ENCODE measurements around the gene GAL3ST1. TPM values are rescaled to one million over a fixed set of nuclear protein-coding genes. Genes with fewer than 3 reads are reported as not detected.

Gene GAL3ST1
- total and polyA plus RNA-seq, 10 of the 15 experiments (the other 5 are each of a cell fraction or from before 2014, with no cell fraction given): not detected

DNA sequence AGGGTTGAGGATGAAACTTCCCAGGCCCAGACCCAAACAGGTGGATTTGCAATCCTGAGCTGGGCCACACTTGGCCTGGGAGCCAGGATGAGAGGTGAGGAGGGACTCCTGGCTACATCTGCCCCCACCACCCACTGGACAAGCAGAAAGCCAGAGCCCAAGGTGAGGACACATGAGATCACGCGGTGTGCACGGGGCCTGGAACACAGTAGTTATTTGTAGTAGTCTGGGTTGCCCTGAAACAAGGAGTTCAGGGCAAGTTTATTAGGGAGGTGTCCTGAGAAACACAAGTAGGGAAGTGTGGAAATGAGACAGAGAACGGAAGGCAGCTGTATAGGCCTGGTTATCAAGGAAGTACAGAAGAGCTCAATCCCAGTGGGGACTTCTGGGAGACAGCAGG is 27.3 kb downstream of the GAL3ST1 start (continued):
- TF ChIP-seq, protein P1, sequence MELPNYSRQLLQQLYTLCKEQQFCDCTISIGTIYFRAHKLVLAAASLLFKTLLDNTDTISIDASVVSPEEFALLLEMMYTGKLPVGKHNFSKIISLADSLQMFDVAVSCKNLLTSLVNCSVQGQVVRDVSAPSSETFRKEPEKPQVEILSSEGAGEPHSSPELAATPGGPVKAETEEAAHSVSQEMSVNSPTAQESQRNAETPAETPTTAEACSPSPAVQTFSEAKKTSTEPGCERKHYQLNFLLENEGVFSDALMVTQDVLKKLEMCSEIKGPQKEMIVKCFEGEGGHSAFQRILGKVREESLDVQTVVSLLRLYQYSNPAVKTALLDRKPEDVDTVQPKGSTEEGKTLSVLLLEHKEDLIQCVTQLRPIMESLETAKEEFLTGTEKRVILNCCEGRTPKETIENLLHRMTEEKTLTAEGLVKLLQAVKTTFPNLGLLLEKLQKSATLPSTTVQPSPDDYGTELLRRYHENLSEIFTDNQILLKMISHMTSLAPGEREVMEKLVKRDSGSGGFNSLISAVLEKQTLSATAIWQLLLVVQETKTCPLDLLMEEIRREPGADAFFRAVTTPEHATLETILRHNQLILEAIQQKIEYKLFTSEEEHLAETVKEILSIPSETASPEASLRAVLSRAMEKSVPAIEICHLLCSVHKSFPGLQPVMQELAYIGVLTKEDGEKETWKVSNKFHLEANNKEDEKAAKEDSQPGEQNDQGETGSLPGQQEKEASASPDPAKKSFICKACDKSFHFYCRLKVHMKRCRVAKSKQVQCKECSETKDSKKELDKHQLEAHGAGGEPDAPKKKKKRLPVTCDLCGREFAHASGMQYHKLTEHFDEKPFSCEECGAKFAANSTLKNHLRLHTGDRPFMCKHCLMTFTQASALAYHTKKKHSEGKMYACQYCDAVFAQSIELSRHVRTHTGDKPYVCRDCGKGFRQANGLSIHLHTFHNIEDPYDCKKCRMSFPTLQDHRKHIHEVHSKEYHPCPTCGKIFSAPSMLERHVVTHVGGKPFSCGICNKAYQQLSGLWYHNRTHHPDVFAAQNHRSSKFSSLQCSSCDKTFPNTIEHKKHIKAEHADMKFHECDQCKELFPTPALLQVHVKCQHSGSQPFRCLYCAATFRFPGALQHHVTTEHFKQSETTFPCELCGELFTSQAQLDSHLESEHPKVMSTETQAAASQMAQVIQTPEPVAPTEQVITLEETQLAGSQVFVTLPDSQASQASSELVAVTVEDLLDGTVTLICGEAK (IDR thresholded peaks at IDR 0.05; ENCODE audit: borderline replicate concordance): no peak
- TF ChIP-seq SMC3 (IDR thresholded peaks at IDR 0.05; ENCODE audit: borderline replicate concordance, low read length): no peak
- no peak for TF ChIP-seq MYB (IDR thresholded peaks at IDR 0.05; ENCODE audit: borderline replicate concordance, low read depth, low read length)
- TF ChIP-seq HCFC1 (IDR thresholded peaks at IDR 0.05; ENCODE audit: low read length): no peak
- TF ChIP-seq ZNF274 (IDR thresholded peaks at IDR 0.05; ENCODE audit: insufficient read depth, insufficient read length): no peak
- TF ChIP-seq HDGF (IDR thresholded peaks at IDR 0.05): no peak

DNA sequence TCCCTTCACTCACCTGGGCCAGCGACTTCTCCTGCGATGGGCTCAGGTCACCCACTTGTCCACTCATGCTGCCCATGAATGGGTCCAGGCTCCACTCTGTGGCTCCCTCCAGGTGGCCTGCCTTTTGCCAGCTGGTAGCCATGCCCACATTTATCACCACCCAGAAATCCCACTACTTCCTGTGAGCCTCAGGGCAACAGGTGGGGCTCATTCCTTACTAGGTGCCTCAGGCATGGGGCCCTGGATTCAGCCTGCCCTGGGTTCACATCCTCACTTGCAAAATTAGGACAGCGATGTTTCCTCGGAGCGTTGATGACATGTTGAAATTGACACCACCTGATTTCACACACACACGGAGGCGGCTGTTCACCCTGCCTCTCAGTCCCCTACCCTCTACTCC is 27.8 kb downstream of the GAL3ST1 start, which contains the start of gene SEC14L6:
SEC14L6 (minus strand) TSS at position 126 of the 400 bp plus-strand sequence; CDS start at position 67, 59 bp downstream.
- Histone ChIP-seq H3K4me1 (ENCODE audit: control insufficient read depth, insufficient read depth, low read length) (no peaks in the 10 kb centered on the region), H3K4me2 (ENCODE audit: control insufficient read depth, insufficient read depth) (no peak within 1 kb of the TSS), H3K27me3 (replicated peaks in 1 of 2; ENCODE audit: control insufficient read depth in 2 of 2, insufficient read depth in 2 of 2, low read length in 1 of 2) (peaks cover 9 to 11% of the 10 kb centered on the region in 2 experiments), H3K79me2 (ENCODE audit: control insufficient read depth, insufficient read depth, low read length) (no peaks in the 10 kb centered on the region), H3K9ac (ENCODE audit: control insufficient read depth, insufficient read depth, low read length) (no peak within 1 kb of the TSS), H3K36me3 (ENCODE audit: control insufficient read depth in 2 of 2, insufficient read depth in 2 of 2, low read length in 1 of 2) (no peaks in the 10 kb centered on the region), H3K27ac (ENCODE audit: control insufficient read depth, insufficient read depth) (no peak within 1 kb of the TSS), H3K9me3 (replicated peaks; ENCODE audit: control insufficient read depth, insufficient read depth, low read length) (no peaks in the 10 kb centered on the region), H4K20me1 (ENCODE audit: control insufficient read depth, insufficient read depth) (no peaks in the 10 kb centered on the region), H3K4me3 (no peak within 1 kb of the TSS), H2AFZ (ENCODE audit: control insufficient read depth, low read depth, low read length) (no peak within 1 kb of the TSS)
- FAIRE-seq (no peak), ATAC-seq (no peak), DNase-seq (ENCODE audit: low read depth, low spot score) (no peak)
- ChIA-PET SMC1A (ENCODE audit: uncharacterized antibody, unreplicated experiment) (no interaction called here), CTCF (no interaction called here), RAD21 (ENCODE audit: unreplicated experiment) (interaction anchor here (0.6 kb wide), 1 partner anchor 48 kb away, joined by 3 read pairs; no protein-coding TSS in a partner anchor), POLR2A (interaction anchor here (0.7 kb wide), 1 partner anchor 891 kb away, joined by 3 read pairs; no protein-coding TSS in a partner anchor)
- in situ Hi-C loops (cut with MboI): no loop called here
- intact Hi-C loops (cut with micrococcal nuclease; ENCODE audit: unreplicated experiment): no loop called here
- BruUV-seq (replicated peaks): no TSS peak
- 81% methylated on average over 7 of the region's 7 CpGs for WGBS (ENCODE audit: insufficient coverage, insufficient replicate concordance, low lambda C conversion rate, missing lambda C conversion rate)
- TF ChIP-seq ZBTB4 (CRISPR knock-in tag; IDR thresholded peaks at IDR 0.05) (no peak), YY1 (IDR thresholded peaks at IDR 0.05; ENCODE audit: low read depth, low read length) (no peak), HDAC6 (IDR thresholded peaks at IDR 0.05; ENCODE audit: unreplicated experiment) (no peak), SMAD1 (IDR thresholded peaks at IDR 0.05; ENCODE audit: low read depth, partially characterized antibody) (no peak), KLF5 (IDR thresholded peaks at IDR 0.05; ENCODE audit: partially characterized antibody) (no peak), SRF (IDR thresholded peaks at IDR 0.05; ENCODE audit: low read depth in 2 of 2, low read length in 2 of 2) (no peak), HDAC2 (IDR thresholded peaks at IDR 0.05) (no peak)
- TF ChIP-seq, protein P2, sequence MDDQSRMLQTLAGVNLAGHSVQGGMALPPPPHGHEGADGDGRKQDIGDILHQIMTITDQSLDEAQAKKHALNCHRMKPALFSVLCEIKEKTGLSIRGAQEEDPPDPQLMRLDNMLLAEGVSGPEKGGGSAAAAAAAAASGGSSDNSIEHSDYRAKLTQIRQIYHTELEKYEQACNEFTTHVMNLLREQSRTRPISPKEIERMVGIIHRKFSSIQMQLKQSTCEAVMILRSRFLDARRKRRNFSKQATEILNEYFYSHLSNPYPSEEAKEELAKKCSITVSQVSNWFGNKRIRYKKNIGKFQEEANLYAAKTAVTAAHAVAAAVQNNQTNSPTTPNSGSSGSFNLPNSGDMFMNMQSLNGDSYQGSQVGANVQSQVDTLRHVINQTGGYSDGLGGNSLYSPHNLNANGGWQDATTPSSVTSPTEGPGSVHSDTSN (IDR thresholded peaks at IDR 0.05; ENCODE audit: insufficient replicate concordance, low read depth, low read length): no peak
- TF ChIP-seq, protein P3, sequence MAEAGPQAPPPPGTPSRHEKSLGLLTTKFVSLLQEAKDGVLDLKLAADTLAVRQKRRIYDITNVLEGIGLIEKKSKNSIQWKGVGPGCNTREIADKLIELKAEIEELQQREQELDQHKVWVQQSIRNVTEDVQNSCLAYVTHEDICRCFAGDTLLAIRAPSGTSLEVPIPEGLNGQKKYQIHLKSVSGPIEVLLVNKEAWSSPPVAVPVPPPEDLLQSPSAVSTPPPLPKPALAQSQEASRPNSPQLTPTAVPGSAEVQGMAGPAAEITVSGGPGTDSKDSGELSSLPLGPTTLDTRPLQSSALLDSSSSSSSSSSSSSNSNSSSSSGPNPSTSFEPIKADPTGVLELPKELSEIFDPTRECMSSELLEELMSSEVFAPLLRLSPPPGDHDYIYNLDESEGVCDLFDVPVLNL (IDR thresholded peaks at IDR 0.05; ENCODE audit: low read depth, low read length): no peak

All from GM12878 (cell line).